ENCODE results near the gene ACP4. TPM values are rescaled to one million over a fixed set of nuclear protein-coding genes. Genes with fewer than 3 reads are reported as not detected.
"Not testable (repeated sequence)": the region's sequence is repeated elsewhere in the genome, so short reads cannot be mapped to it uniquely, and the experiment has no call there.

Gene ACP4
- total and polyA plus RNA-seq, 2 experiments from 2014 or later, result not detected

- H3K27me3 ChIP-seq (replicated peaks; ENCODE audit: insufficient read depth), result no peaks in the 10 kb centered on the region
- no peaks in the 10 kb centered on the region for H4K20me1 ChIP-seq (ENCODE audit: insufficient read depth)
- 1% methylated on average over 62 of the region's 62 CpGs for WGBS, 2 experiments (ENCODE audit: low coverage in 1 of 2, low lambda C conversion rate in 2 of 2, missing lambda C conversion rate in 2 of 2)
- H3K9me2 ChIP-seq (ENCODE audit: insufficient read depth), result no peaks in the 10 kb centered on the region
- peak overlapping the region; percentile 94 for H3K4me3 ChIP-seq
- H3F3A ChIP-seq (ENCODE audit: insufficient read depth), result no peaks in the 10 kb centered on the region
- H3K79me2 ChIP-seq (ENCODE audit: insufficient read depth), result peaks cover 41% of the 10 kb centered on the region
- peak overlapping the region; percentile 96 for H3K27ac ChIP-seq
- peak overlapping the region; percentile 93 for H2AFZ ChIP-seq
- H3K4me2 ChIP-seq (ENCODE audit: unreplicated experiment), result peak overlapping the region; percentile 84
- TF ChIP-seq EZH2phosphoT487 (IDR thresholded peaks at IDR 0.05; ENCODE audit: insufficient read depth, low read depth), result no peak
- TF ChIP-seq EZH2 (IDR thresholded peaks at IDR 0.05; ENCODE audit: insufficient read depth, poor library complexity, severe bottlenecking), result no peak
- no peaks in the 10 kb centered on the region for H3K9me3 ChIP-seq (ENCODE audit: low read depth)
- DNase-seq, result peak; percentile 100
- peaks cover 11% of the 10 kb centered on the region; the same call in 1 of the 2 replicates for H3K36me3 ChIP-seq (ENCODE audit: low read depth)
- peaks cover 13% of the 10 kb centered on the region; the same call in 1 of the 2 replicates for H3K4me1 ChIP-seq (ENCODE audit: insufficient read depth)
- peak overlapping the region; percentile 97 for H3K9ac ChIP-seq
- in situ Hi-C loops (cut with MboI), result no loop called here
Observed at GRCh38 chr19:50804420-50805272, 14.4 kb downstream of the ACP4 start.

GRCh38 chr19:50808856-50809255 is 18.6 kb downstream of the ACP4 start:
- no peak overlapping the region for H3K4me3 ChIP-seq
- peaks cover 4% of the 10 kb centered on the region; the same call in 1 of the 2 replicates for H3K4me1 ChIP-seq (ENCODE audit: insufficient read depth)
- H3K4me2 ChIP-seq (ENCODE audit: unreplicated experiment), result no peak overlapping the region
- H3K27ac ChIP-seq, result no peak overlapping the region
- no peaks in the 10 kb centered on the region for H3F3A ChIP-seq (ENCODE audit: insufficient read depth)
- TF ChIP-seq EZH2 (IDR thresholded peaks at IDR 0.05; ENCODE audit: insufficient read depth, poor library complexity, severe bottlenecking), result no peak
- no peak for TF ChIP-seq EZH2phosphoT487 (IDR thresholded peaks at IDR 0.05; ENCODE audit: insufficient read depth, low read depth)
- H2AFZ ChIP-seq, result no peak overlapping the region
- in situ Hi-C loops (cut with MboI), result no loop called here
- peaks cover 2% of the 10 kb centered on the region for H3K79me2 ChIP-seq (ENCODE audit: insufficient read depth)
- WGBS, 2 experiments (ENCODE audit: low coverage in 1 of 2, low lambda C conversion rate in 2 of 2, missing lambda C conversion rate in 2 of 2), result 59 to 68% methylated on average over 1 of the region's 1 CpG
- H3K27me3 ChIP-seq (replicated peaks; ENCODE audit: insufficient read depth), result 0 out of 2 replicates have a peak, but pooled peaks cover 5% of the 10 kb centered on the region
- H3K9me2 ChIP-seq (ENCODE audit: insufficient read depth), result no peaks in the 10 kb centered on the region
- no peaks in the 10 kb centered on the region for H3K36me3 ChIP-seq (ENCODE audit: low read depth)
- no peak for DNase-seq
- H4K20me1 ChIP-seq (ENCODE audit: insufficient read depth), result no peaks in the 10 kb centered on the region
- H3K9ac ChIP-seq, result no peak overlapping the region
- no peaks in the 10 kb centered on the region for H3K9me3 ChIP-seq (ENCODE audit: low read depth)

- DNase-seq; H3K4me1 ChIP-seq (ENCODE audit: insufficient read depth); H4K20me1 ChIP-seq (ENCODE audit: insufficient read depth); H3K9me3 ChIP-seq (ENCODE audit: low read depth); H2AFZ ChIP-seq; H3K27me3 ChIP-seq (replicated peaks; ENCODE audit: insufficient read depth); H3K4me2 ChIP-seq (ENCODE audit: unreplicated experiment); H3K9ac ChIP-seq; H3F3A ChIP-seq (ENCODE audit: insufficient read depth); H3K9me2 ChIP-seq (ENCODE audit: insufficient read depth); H3K4me3 ChIP-seq; H3K36me3 ChIP-seq (ENCODE audit: low read depth); H3K27ac ChIP-seq; in situ Hi-C loops (cut with MboI); H3K79me2 ChIP-seq (ENCODE audit: insufficient read depth): not testable (repeated sequence)
- 15 to 29% methylated on average over 2 to 3 of the region's 3 CpGs for WGBS, 2 experiments (ENCODE audit: low coverage in 1 of 2, low lambda C conversion rate in 2 of 2, missing lambda C conversion rate in 2 of 2)
Observed at GRCh38 chr19:50811622-50812238, 21.5 kb downstream of the ACP4 start.

- no peak overlapping the region for H3K27ac ChIP-seq
- DNase-seq, result no peak
- no peak overlapping the region for H3K4me2 ChIP-seq (ENCODE audit: unreplicated experiment)
- H3K9me2 ChIP-seq (ENCODE audit: insufficient read depth), result no peaks in the 10 kb centered on the region
- H2AFZ ChIP-seq, result no peak overlapping the region
- no peaks in the 10 kb centered on the region for H3F3A ChIP-seq (ENCODE audit: insufficient read depth)
- H4K20me1 ChIP-seq (ENCODE audit: insufficient read depth), result no peaks in the 10 kb centered on the region
- no peak for TF ChIP-seq EZH2phosphoT487 (IDR thresholded peaks at IDR 0.05; ENCODE audit: insufficient read depth, low read depth)
- TF ChIP-seq EZH2 (IDR thresholded peaks at IDR 0.05; ENCODE audit: insufficient read depth, poor library complexity, severe bottlenecking), result no peak
- no peaks in the 10 kb centered on the region for H3K9me3 ChIP-seq (ENCODE audit: low read depth)
- no peak overlapping the region for H3K9ac ChIP-seq
- no peaks in the 10 kb centered on the region for H3K79me2 ChIP-seq (ENCODE audit: insufficient read depth)
- WGBS, 2 experiments (ENCODE audit: low coverage in 1 of 2, low lambda C conversion rate in 2 of 2, missing lambda C conversion rate in 2 of 2), result 25 to 34% methylated on average over 3 of the region's 3 CpGs
- H3K4me3 ChIP-seq, result no peak overlapping the region
- H3K27me3 ChIP-seq (replicated peaks; ENCODE audit: insufficient read depth), result 0 out of 2 replicates have a peak, but pooled peaks cover 8% of the 10 kb centered on the region
- in situ Hi-C loops (cut with MboI), result no loop called here
- no peaks in the 10 kb centered on the region for H3K4me1 ChIP-seq (ENCODE audit: insufficient read depth)
- no peaks in the 10 kb centered on the region for H3K36me3 ChIP-seq (ENCODE audit: low read depth)
Observed at GRCh38 chr19:50812474-50812873, 22.3 kb downstream of the ACP4 start.
